Measurements from ENCODE around the gene IQSEC1. TPM values are rescaled to one million over a fixed set of nuclear protein-coding genes. Genes with fewer than 3 reads are reported as not detected.

Gene IQSEC1
- total RNA-seq, 1 donor from 2014 or later, result 211 TPM

DNA sequence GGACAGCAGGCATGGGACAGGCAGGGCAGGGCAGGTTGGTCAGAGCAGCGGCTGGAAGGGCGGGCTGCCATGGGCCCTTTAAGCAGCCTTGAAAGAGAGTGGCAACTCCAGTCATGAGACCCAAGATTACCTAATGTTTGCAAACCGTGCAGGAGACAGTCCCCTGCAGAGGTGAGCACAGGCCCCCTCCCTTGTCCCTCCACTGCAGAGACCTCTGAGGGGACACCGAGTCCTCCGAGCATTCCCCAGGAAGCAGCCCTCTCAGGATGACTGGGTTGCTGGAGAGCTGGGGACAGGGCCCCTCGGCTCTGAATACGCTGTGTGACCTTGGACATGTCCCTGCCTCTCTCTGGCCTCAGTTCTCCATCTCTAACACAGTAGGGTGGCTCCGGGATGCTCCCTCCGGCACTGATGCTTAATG is 81.4 kb downstream of the IQSEC1 start:
- Mint-ChIP-seq H3K27ac (ENCODE audit: unreplicated experiment) (peak overlapping the region; percentile 89), H3K9me3 (ENCODE audit: unreplicated experiment) (peaks cover 15% of the 10 kb centered on the region), H3K4me3 (ENCODE audit: unreplicated experiment) (peak overlapping the region; percentile 52)

DNA sequence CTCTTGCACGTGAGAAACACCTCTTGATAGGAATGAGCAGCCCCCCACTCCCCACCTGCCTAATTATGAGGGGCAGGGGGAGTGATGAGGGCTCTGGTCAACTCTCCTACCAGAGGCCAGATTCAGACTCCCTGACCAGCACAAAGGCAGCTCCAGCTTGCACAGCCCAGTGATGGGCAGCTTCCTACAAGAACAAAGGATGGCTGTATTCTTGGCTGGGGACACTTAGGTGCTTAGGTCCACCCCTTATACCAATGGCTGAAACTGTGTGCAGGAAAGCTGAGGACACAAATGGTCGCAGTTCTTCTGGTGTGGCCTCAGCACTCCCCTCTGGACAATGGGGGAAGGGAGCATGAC is 81.8 kb downstream of the IQSEC1 start:
- Mint-ChIP-seq H3K4me1 (ENCODE audit: low read depth, unreplicated experiment) (peaks cover 47% of the 10 kb centered on the region), H3K27ac (ENCODE audit: unreplicated experiment) (peak overlapping the region; percentile 89), H3K9me3 (ENCODE audit: unreplicated experiment) (peaks cover 15% of the 10 kb centered on the region), H3K27me3 (ENCODE audit: unreplicated experiment) (peaks cover 7% of the 10 kb centered on the region), H3K4me3 (ENCODE audit: unreplicated experiment) (peak overlapping the region; percentile 7), H3K36me3 (ENCODE audit: unreplicated experiment) (no peaks in the 10 kb centered on the region)
- TF ChIP-seq, protein P1, sequence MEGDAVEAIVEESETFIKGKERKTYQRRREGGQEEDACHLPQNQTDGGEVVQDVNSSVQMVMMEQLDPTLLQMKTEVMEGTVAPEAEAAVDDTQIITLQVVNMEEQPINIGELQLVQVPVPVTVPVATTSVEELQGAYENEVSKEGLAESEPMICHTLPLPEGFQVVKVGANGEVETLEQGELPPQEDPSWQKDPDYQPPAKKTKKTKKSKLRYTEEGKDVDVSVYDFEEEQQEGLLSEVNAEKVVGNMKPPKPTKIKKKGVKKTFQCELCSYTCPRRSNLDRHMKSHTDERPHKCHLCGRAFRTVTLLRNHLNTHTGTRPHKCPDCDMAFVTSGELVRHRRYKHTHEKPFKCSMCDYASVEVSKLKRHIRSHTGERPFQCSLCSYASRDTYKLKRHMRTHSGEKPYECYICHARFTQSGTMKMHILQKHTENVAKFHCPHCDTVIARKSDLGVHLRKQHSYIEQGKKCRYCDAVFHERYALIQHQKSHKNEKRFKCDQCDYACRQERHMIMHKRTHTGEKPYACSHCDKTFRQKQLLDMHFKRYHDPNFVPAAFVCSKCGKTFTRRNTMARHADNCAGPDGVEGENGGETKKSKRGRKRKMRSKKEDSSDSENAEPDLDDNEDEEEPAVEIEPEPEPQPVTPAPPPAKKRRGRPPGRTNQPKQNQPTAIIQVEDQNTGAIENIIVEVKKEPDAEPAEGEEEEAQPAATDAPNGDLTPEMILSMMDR (IDR thresholded peaks at IDR 0.05; ENCODE audit: partially characterized antibody, unreplicated experiment), result no peak
- no peak for DNase-seq

More for the DNA sequence above, 81.4 kb downstream of the IQSEC1 start:
- H3K36me3 Mint-ChIP-seq (ENCODE audit: unreplicated experiment), result no peaks in the 10 kb centered on the region
- peaks cover 7% of the 10 kb centered on the region for H3K27me3 Mint-ChIP-seq (ENCODE audit: unreplicated experiment)
- H3K4me1 Mint-ChIP-seq (ENCODE audit: low read depth, unreplicated experiment), result peaks cover 48% of the 10 kb centered on the region
- TF ChIP-seq, protein P1 (IDR thresholded peaks at IDR 0.05; ENCODE audit: partially characterized antibody, unreplicated experiment), result no peak
- no peak for DNase-seq

DNA sequence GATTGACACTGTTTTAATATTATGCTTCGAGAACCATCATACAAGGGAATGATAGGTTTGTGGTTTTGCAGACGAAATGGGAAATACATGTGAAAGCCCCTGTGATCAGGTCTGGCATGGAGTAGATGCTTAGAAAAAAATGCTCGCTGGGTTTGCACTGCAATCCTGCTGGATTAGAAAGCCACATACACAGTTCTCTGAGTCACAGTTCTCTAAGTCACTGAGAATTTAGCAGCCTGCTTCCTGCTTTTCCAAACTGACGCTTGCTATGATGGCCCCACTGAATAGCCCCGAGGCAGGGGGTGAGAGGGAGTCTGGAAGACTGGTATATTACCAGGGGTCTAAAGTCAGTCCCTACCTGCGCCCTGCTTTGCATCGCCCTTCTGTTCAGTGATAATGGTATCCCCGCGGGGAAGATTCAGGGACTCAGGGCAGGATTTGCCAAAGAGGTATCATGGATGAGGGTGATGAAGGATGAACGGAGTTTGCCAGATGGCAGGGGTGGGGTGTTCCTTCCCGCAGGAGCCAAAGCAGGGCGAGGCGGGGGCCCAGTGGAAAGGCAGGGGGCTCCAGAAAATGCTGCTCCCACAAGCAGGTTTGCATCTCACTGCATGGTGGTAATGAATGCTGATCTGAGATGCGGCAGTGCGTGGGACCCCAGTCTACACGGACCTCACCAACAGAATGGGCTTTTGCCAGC is 82.3 kb downstream of the IQSEC1 start:
- Mint-ChIP-seq H3K36me3 (ENCODE audit: unreplicated experiment) (no peaks in the 10 kb centered on the region), H3K9me3 (ENCODE audit: unreplicated experiment) (peaks cover 15% of the 10 kb centered on the region), H3K4me3 (ENCODE audit: unreplicated experiment) (peak overlapping the region; percentile 50), H3K27ac (ENCODE audit: unreplicated experiment) (peak overlapping the region; percentile 89), H3K27me3 (ENCODE audit: unreplicated experiment) (peaks cover 7% of the 10 kb centered on the region), H3K4me1 (ENCODE audit: low read depth, unreplicated experiment) (peaks cover 50% of the 10 kb centered on the region)
- no peak for DNase-seq
- TF ChIP-seq, protein P1 (IDR thresholded peaks at IDR 0.05; ENCODE audit: partially characterized antibody, unreplicated experiment), result no peak

DNA sequence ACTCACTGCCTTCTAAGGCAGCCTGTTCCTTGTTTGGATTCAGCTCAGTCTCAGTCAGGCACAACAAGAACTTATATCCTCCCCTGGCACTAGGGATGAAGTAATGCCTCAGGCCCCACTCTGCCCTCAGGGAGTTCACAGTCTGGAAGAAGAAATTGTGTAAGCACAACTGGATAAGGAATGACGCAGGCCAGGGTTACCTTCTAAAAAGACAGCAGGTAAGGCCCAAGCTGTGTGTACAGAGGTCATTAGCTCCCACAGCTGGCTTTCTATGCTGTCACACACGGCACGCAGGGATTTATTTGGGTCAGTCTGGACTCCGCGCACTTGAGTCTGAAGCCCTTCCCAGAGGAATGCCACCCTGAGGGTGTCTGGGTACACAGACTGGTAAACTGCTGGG is 82.9 kb downstream of the IQSEC1 start:
- TF ChIP-seq, protein P1 (IDR thresholded peaks at IDR 0.05; ENCODE audit: partially characterized antibody, unreplicated experiment), result no peak
- peak overlapping the region; percentile 46 for H3K4me3 Mint-ChIP-seq (ENCODE audit: unreplicated experiment)
- H3K9me3 Mint-ChIP-seq (ENCODE audit: unreplicated experiment), result peaks cover 15% of the 10 kb centered on the region
- H3K27ac Mint-ChIP-seq (ENCODE audit: unreplicated experiment), result peak overlapping the region; percentile 89
- H3K27me3 Mint-ChIP-seq (ENCODE audit: unreplicated experiment), result peaks cover 5% of the 10 kb centered on the region
- H3K36me3 Mint-ChIP-seq (ENCODE audit: unreplicated experiment), result no peaks in the 10 kb centered on the region
- no peak for DNase-seq
- H3K4me1 Mint-ChIP-seq (ENCODE audit: low read depth, unreplicated experiment), result peaks cover 53% of the 10 kb centered on the region

DNA sequence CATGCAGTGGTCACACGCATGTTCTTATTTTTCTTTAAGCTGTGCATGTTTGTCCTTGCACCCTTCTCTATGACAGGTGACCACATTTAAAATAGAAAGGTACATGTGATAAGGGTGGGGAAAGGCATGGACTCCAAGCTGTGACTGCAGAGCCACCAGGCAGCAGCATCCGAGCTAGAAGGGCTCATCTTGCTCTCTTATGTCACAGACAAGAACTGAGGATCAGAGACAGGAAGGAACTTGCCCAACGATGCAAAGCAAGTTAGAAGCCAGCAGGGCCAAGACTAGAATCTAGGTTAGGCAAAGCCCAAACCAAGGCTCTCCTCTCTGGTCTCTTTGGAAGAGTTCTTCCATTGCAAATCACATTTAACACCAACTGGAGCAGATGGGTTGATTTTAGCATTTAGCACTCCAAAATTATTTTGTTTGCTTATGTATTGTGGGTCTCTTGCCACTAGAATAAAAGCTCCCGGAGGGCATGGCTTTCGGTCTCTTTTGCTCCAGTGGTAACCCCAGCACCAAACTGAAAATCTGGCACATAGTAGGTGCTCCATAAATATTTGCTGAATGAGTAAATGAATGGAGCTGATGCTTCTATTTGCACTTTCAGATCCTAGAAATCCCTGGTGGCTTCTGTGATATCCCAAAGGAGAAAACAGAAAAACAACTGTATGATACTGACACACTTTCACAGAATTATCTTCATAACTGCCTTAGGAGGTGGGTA is 84.3 kb downstream of the IQSEC1 start:
- Mint-ChIP-seq H3K4me1 (ENCODE audit: low read depth, unreplicated experiment) (peaks cover 55% of the 10 kb centered on the region), H3K27ac (ENCODE audit: unreplicated experiment) (no peak overlapping the region), H3K36me3 (ENCODE audit: unreplicated experiment) (no peaks in the 10 kb centered on the region), H3K4me3 (ENCODE audit: unreplicated experiment) (peak overlapping the region; percentile 49), H3K9me3 (ENCODE audit: unreplicated experiment) (peaks cover 17% of the 10 kb centered on the region), H3K27me3 (ENCODE audit: unreplicated experiment) (peaks cover 6% of the 10 kb centered on the region)
- DNase-seq, result no peak
- TF ChIP-seq, protein P1 (IDR thresholded peaks at IDR 0.05; ENCODE audit: partially characterized antibody, unreplicated experiment), result no peak

Measured in glutamatergic neuron (in vitro differentiated cells).